ENCODE measurements around the gene PITRM1.
"Not testable (repeated sequence)": the region's sequence is repeated elsewhere in the genome, so short reads cannot be mapped to it uniquely, and the experiment has no call there.

The PITRM1 gene

DNA sequence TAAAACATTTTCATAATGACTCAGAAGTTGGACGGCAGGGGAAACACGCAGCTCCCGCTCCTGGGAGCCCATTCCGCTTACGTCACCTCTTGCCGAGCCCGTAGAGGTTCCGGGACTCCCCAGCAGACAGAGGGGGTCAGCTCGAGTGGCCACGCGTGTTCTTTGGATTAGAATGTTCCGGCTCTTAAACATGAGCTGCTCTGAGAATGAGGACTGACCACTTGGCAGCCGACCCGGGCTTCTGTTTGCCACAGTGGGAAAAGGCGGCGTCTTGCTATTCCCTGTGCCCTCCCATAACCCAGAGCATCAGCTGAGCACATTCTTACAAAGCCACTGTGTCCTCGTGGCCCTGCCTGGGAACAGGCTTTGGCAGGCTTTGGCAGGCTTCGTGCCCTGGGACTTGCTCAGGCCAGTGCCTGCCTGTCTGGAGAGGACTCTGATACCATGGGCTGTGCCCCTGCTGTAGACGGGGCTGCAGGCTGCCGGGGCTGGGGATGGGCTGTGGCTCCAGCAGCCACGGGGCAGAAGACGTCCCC, 65.1 kb downstream of the PITRM1 start:
- TF ChIP-seq, protein P1, sequence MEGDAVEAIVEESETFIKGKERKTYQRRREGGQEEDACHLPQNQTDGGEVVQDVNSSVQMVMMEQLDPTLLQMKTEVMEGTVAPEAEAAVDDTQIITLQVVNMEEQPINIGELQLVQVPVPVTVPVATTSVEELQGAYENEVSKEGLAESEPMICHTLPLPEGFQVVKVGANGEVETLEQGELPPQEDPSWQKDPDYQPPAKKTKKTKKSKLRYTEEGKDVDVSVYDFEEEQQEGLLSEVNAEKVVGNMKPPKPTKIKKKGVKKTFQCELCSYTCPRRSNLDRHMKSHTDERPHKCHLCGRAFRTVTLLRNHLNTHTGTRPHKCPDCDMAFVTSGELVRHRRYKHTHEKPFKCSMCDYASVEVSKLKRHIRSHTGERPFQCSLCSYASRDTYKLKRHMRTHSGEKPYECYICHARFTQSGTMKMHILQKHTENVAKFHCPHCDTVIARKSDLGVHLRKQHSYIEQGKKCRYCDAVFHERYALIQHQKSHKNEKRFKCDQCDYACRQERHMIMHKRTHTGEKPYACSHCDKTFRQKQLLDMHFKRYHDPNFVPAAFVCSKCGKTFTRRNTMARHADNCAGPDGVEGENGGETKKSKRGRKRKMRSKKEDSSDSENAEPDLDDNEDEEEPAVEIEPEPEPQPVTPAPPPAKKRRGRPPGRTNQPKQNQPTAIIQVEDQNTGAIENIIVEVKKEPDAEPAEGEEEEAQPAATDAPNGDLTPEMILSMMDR (IDR thresholded peaks at IDR 0.05; ENCODE audit: borderline replicate concordance, control extremely low read depth, extremely low read depth, insufficient read depth, missing control alignments) = no peak
- in situ Hi-C loops (cut with MboI; ENCODE audit: low sequenced_read_pairs, unreplicated experiment) = no loop called here
- DNase-seq (ENCODE audit: low spot score) = no peak

DNA sequence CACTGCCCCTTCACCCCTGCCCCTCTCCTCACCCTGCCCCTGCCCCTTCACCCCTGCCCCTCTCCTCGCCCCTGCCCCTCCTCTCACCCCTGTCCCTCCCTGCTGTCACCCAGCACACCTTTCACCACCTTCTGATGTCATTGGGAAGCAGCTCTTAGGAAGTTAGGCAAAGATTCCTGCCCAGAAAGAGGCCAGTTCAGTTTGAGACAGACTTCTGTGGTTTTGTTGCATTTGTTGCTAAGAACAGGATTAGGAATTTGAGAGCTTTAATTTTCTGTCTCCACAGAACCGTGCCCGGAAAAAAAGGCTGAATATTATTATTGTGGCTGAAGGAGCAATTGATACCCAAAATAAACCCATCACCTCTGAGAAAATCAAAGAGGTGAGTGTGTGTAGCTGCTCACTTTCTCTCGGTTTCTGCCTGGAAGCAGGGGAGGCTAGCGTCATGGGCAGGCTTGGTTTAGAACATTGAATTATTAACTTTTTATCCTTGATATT, 65.6 kb downstream of the PITRM1 start:
- TF ChIP-seq, protein P1 (IDR thresholded peaks at IDR 0.05; ENCODE audit: borderline replicate concordance, control extremely low read depth, extremely low read depth, insufficient read depth, missing control alignments) = no peak
- in situ Hi-C loops (cut with MboI; ENCODE audit: low sequenced_read_pairs, unreplicated experiment) = no loop called here

DNA sequence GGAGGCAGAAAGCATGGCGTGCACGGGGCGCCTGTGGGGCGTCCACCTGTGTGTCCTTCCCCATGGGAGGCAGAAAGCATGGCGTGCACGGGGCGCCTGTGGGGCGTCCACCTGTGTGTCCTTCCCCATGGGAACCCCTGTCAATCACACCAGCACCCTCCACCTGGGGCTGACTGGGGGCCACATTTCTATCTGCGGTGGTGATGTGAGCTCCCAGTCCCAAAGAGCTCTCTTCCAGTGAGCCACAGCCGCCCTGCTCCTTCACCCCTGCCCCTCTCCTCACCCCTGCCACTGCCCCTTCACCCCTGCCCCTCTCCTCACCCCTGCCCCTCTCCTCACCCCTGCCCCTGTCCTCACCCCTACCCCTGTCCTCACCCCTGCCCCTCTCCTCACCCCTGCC, 66.3 kb downstream of the PITRM1 start:
- in situ Hi-C loops (cut with MboI; ENCODE audit: low sequenced_read_pairs, unreplicated experiment); DNase-seq (ENCODE audit: low spot score): not testable (repeated sequence)

More for the DNA sequence above, 65.6 kb downstream of the PITRM1 start:
- DNase-seq (ENCODE audit: low spot score) = no peak

DNA sequence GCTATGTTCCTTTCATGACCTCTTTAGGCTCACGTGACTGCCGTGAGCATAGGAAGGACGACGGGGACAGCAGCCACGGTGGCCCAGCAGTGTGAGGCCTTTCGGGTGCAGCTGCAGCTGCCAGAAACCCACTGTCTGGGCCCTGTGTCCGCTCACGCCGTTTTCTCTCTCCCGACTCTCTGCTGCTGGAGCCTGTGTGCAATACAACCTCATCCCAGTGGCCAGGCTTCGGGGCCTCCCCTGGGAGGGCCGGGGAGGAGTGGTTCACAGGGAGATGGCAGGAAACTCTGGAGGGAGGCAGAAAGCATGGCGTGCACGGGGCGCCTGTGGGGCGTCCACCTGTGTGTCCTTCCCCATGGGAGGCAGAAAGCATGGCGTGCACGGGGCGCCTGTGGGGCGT, 66.7 kb downstream of the PITRM1 start:
- in situ Hi-C loops (cut with MboI; ENCODE audit: low sequenced_read_pairs, unreplicated experiment) = no loop called here
- DNase-seq (ENCODE audit: low spot score) = no peak
- TF ChIP-seq, protein P1 (IDR thresholded peaks at IDR 0.05; ENCODE audit: borderline replicate concordance, control extremely low read depth, extremely low read depth, insufficient read depth, missing control alignments) = no peak

DNA sequence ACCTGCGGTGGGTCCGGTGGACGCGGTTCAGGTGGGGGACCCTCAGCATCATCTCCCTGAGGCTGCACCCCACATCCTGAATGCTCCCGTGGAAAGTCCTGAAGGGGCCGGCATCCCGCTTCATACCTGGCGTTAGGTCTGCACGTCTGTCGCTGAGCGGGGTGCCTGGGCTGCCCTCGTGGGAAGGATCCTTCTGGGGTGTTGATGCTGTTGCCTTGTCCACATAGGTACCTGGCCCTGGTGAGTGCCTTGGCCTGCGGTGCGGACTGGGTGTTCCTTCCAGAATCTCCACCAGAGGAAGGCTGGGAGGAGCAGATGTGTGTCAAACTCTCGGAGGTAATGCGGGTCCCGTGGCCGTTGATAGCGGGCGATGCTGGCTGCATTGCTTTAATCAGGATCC, 67.4 kb downstream of the PITRM1 start:
- TF ChIP-seq, protein P1 (IDR thresholded peaks at IDR 0.05; ENCODE audit: borderline replicate concordance, control extremely low read depth, extremely low read depth, insufficient read depth, missing control alignments) = no peak
- no peak for DNase-seq (ENCODE audit: low spot score)
- in situ Hi-C loops (cut with MboI; ENCODE audit: low sequenced_read_pairs, unreplicated experiment) = no loop called here

DNA sequence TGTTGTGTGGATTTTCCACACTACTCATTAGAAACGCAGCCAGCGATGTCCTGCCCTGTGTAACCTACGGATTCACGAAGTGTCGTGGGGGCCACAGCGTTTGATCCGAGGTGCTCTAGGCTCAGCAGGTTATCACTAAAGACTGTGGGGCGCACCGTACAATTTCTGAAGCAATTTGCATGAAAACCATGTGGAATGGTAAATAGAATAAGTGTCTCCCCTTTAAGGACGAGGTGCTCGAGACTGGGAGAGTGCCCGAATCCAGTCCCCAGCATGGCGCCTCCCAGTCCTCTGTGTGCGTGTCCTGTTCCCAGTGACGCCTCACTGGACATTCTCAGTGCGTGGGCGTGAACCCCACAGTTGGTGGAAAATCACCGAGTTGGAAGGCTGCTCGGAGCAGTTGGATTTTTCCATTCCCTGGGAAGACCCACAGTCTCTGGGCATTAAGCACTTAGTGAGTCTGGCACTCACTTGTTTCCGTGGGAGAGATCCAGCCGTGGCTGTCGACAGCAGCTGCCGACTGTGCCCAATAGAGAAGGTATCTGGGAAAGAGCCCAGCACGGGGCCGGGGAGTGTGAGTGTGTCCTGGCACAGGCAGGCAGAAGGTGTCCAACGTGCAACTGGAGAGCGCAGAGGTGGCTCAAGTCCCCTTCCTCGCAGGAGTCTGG, 68.2 kb downstream of the PITRM1 start:
- TF ChIP-seq, protein P1 (IDR thresholded peaks at IDR 0.05; ENCODE audit: borderline replicate concordance, control extremely low read depth, extremely low read depth, insufficient read depth, missing control alignments) = no peak
- in situ Hi-C loops (cut with MboI; ENCODE audit: low sequenced_read_pairs, unreplicated experiment) = no loop called here
- no peak for DNase-seq (ENCODE audit: low spot score)

DNA sequence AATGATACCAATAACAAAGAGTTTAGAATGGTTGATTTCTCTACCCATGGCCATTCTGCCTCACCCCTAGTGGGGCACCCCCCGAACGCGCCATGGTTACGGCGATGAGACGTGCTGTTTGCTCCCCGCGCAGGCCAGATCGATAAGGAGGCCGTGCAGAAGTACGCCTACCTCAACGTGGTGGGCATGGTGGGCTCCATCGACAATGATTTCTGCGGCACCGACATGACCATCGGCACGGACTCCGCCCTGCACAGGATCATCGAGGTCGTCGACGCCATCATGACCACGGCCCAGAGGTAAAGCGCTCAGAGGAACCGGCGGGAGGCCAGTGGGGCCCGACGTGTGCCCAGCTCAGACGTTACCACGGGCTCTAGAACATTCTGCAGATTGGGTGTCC, 68.9 kb downstream of the PITRM1 start:
- TF ChIP-seq, protein P1 (IDR thresholded peaks at IDR 0.05; ENCODE audit: borderline replicate concordance, control extremely low read depth, extremely low read depth, insufficient read depth, missing control alignments) = no peak
- DNase-seq (ENCODE audit: low spot score) = no peak
- in situ Hi-C loops (cut with MboI; ENCODE audit: low sequenced_read_pairs, unreplicated experiment) = no loop called here

All from GM13976 (cell line).